Stimulated activated CD8-positive, alpha-beta memory T cell treated with anti-CD3 and anti-CD28 coated beads, Interleukin-15, amount 100 ng/mL, for 48 hours (primary cell): Measurements from ENCODE around the gene FLRT1.

Experiments
- DNase-seq, 2 donors: peaks; one replicate each; pipeline ENCODE4 v3.0.0-alpha.2; 2020; ENCODE audit warnings: low read depth in 2 of 2

Gene FLRT1, protein sequence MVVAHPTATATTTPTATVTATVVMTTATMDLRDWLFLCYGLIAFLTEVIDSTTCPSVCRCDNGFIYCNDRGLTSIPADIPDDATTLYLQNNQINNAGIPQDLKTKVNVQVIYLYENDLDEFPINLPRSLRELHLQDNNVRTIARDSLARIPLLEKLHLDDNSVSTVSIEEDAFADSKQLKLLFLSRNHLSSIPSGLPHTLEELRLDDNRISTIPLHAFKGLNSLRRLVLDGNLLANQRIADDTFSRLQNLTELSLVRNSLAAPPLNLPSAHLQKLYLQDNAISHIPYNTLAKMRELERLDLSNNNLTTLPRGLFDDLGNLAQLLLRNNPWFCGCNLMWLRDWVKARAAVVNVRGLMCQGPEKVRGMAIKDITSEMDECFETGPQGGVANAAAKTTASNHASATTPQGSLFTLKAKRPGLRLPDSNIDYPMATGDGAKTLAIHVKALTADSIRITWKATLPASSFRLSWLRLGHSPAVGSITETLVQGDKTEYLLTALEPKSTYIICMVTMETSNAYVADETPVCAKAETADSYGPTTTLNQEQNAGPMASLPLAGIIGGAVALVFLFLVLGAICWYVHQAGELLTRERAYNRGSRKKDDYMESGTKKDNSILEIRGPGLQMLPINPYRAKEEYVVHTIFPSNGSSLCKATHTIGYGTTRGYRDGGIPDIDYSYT

DNA sequence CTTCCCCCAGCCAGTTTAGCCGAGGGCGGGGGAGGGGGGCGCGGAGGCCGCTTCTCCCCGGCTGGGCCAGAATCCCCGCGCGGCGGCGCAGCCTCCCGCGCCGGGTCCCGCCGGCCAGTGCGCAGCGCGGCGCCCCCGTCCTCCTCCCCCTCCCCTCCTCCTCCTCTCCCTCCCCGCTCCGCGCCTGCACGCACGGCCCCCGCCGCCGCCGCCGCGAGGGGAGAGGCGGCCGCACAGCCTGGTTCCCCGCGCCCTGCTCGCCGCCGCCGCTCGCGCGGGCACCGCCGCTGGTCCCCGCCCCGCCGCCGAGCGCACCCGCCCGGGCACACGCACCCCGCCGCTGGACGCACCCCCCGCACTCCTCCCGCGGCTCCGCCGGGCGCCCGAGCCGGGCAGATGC is at the start of gene FLRT1:
FLRT1 (plus strand) TSS at position 356 of the 400 bp plus-strand sequence. CDS start 80,337 bp downstream, outside the sequence.
- no peak for DNase-seq

DNA sequence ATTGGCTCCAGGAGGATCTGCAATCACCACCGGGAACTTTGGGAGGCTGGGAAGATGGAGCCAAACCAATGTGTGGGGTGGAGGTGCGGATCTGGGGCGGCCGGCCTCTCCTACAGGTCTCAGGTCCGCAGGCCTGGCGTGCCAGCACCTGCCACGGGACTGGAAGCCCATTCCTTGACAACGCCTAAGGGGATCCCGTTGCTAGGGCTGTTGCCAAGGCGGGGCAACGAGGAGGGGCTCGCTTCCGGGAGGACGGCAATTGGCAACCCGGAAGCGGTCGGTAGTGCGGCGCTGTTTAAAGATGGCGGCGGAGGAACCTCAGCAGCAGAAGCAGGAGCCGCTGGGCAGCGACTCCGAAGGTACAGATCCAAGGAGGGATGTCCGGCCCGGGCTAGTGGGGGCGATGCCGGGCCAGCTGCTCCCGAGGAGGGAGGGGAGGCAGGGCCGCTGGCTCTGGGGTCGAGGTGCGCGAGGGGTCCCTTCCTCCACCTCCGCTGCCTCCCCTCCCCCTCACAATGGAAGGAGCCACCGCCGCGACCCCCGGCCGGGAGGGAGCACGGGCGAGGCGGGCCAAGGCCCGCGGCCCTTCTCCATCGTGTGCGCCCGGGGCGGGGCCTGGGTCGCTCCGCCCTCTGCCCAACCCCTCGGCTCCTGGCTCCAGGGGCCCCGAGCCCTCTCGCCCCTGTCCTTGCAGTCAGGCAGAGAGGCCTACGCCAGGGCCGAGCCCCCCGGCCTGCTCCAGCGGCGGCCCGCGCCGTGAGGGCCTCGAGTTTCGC is 49.4 kb upstream of the FLRT1 start, which contains the start of gene OTUB1:
OTUB1 (plus strand) TSS at position 283 of the 776 bp plus-strand sequence; CDS start at position 302, 19 bp downstream.
- DNase-seq = peak; percentile 83 to 86

DNA sequence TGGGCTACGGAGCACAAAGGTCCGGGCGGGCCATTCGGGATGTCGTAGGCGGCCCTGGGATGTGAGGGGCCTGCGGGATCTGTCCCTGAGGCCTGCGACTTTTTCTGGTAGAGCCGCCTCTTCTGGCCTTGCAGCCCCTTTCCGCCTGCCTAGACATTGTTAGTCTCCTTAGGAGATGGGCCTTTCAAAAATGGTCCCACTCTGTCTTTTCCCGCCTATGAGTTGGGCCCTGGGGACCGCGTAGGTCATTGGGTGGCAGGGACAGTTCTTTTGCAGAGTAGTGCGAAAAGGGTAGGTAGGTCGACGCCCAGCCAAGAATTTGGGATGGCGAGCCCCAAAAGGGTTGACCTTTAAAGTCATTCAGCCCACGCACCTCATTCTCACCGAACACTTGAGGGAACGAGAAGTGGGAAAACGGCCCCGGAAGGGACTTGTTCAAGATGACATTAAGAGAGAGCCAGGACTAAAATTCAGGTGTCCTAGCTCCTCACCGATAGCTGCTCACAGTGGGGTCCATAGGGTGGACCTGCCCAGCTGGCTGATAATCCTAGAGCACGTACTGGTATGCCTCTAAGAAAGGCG is 48.7 kb upstream of the FLRT1 start:
- DNase-seq = no peak

DNA sequence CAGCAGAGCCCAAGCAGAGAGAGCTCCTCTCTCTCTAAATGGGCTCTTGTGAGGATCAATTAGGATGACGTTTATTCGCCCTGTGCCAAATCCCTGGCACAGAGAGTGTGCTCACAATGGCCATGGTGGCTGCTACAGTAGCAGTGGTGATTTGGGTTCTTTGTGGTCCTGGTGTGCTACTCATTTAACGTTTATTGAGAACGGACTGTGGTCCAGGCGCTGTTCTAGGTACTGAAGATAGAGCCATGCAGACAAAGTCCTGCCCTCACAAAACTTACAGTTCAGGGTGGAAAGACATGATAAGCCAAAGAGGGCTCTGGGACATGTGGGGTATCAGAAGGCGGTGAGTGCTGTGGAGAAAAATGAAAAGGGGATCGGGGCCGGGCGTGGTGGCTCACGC is 44.2 kb upstream of the FLRT1 start:
- no peak for DNase-seq

DNA sequence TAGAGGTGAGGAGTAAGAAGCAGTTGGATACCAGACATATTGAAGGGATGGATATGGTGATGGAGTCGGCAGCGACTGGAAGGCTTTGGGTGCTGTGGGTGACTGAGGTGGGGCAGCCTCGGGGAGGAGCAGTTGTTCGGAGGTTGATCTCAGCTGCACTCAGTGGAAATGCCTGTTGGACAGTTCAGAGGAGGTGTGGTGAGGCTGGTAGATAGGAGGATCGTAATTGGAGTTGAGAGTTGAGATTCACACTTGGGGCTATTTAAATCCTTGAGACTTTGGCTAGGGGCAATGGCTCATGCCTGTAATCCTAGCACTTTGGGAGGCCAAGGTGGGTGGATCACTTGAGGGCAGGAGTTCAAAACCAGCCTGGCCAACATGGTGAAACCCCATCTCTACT is 42.6 kb upstream of the FLRT1 start:
- DNase-seq = no peak

DNA sequence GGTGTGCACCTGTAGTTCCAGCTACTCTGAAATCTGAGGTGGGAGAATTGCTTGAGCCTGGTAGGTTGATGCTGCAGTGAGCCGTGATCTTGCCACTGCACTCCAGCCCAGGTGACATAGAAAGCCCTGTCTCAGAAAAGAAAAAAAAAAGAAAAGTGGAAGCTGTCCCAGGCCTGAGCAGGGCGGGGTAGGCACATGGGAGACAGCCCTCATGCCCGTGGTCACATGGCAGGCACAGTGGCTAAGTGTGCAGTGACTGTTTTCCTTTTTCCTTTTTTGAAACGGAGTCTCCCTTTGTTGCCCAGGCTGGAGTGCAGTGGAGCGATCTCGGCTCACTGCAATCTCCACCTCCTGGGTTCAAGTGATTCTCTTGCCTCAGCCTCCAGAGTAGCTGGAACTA is 41.7 kb upstream of the FLRT1 start:
- no peak for DNase-seq

DNA sequence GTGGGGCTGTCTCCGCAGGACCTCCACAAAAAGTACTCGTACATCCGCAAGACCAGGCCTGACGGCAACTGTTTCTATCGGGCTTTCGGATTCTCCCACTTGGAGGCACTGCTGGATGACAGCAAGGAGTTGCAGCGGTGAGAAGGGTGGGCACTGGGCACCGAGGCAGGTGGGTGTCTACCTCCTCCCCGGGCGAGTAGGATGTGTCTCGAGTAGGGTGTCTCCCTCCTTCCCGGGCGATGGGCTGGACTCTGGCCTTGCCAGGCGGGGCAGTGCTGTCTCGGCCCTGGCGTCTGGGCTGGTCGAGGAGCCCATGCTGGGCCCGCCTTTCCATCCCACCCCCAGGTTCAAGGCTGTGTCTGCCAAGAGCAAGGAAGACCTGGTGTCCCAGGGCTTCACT is 39.2 kb upstream of the FLRT1 start:
- DNase-seq = no peak

DNA sequence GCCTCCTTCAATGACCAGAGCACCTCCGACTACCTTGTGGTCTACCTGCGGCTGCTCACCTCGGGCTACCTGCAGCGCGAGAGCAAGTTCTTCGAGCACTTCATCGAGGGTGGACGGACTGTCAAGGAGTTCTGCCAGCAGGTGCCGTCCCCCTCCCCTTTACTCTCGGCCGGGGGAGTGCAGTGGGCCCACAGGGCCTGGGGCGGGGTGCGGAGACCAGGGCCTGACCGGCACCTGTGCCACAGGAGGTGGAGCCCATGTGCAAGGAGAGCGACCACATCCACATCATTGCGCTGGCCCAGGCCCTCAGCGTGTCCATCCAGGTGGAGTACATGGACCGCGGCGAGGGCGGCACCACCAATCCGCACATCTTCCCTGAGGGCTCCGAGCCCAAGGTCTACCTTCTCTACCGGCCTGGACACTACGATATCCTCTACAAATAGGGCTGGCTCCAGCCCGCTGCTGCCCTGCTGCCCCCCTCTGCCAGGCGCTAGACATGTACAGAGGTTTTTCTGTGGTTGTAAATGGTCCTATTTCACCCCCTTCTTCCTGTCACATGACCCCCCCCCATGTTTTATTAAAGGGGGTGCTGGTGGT is 38.5 kb upstream of the FLRT1 start:
- no peak for DNase-seq

DNA sequence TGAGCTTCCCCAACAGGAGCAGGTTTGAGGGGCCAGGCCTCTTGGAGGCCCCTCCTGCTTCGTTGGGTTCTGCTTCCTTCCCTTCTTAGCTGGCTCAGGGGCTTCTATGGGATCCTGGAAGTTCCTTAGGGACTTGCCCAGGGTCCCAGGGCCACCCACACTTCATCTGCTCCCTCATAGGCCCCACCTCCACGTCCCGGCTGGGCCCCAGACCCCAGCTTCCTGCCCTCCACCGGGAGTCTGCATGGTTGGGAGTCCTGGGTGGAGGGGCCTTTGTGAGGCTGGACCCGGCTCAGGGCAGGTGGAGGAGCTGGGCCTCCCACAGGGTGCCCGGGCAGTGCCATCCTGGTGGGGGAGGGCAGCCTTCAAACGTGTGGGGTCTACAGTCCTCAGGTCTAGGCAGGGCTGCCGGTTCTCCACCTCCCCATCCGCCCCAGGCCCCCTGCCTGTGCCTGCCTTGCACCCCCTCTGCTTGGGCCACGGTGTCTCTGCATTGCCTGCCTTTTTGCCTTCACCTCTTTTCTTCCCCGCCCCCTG is 37.9 kb upstream of the FLRT1 start:
- no peak for DNase-seq

DNA sequence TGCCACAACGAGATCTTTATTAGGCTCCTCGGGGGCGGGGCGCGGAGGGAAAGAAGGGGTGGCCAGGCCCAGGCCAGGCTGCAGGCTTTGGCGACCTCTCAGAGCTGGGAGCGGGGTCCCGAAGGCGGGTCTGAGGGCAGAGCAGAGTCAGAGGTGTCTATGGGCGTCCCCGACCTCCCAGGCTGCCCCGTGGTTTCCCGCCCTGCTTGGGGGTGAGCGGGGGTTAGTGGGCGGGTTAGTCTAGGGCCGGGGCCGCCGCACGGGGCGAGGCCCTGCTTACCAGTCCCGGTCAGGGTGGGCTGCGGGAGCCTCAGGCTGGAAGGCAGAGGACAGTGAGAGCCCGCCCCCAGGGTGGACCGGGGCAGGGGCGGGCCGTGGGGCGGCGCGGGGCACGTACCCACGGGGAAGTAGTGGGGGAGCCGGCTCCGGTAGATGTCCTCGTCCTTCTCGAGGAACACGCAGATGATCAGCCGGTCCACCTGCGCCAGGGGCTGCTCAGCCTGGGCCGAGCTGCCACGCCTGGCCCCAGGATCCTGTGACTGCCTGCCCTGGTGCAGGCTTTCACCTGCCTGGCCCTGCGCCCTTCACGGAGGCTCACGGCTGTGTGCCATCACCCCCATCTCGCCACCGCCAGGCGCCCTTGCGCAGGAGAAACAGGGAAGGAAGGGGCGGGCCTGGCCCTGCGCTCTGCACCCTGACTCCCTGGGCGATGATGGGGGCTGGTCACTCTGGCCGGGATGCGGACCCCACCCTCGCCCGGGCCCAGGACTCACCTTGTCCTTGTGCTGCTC is 37.0 kb upstream of the FLRT1 start:
- DNase-seq = no peak

DNA sequence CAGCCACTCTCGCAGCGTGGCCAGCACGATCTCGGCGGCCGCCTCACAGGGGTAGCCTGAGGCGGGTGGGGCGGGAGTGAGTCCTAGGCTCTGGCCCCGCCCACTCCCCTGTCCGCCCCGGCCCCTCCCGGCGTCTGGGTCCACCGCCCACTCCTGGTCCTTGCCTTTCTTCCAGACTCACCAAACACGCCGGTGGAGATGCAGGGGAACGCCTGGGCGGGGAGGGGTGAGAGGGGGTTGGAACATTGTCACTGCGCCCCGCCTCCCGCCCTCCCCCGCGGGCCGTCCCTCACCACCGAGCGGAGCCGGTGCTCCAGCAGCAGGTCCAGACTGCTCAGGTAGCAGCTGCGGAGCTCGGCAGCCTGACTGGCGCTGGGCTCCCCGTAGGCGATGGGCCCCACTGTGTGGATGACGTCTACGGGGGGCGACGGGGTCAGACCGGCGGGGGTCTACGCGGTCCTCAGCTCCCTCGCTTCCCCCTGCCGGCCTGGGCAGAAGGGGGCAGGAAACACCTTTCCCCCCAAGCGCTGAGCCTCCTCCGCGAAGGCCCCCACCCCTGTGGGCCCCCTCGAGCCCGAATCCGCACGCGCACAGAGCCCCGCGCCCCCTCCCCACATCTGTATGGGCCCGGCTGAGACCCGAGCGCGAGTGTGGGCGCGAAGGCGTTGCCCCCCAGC is 36.2 kb upstream of the FLRT1 start:
- DNase-seq = peak; percentile 28 to 32

DNA sequence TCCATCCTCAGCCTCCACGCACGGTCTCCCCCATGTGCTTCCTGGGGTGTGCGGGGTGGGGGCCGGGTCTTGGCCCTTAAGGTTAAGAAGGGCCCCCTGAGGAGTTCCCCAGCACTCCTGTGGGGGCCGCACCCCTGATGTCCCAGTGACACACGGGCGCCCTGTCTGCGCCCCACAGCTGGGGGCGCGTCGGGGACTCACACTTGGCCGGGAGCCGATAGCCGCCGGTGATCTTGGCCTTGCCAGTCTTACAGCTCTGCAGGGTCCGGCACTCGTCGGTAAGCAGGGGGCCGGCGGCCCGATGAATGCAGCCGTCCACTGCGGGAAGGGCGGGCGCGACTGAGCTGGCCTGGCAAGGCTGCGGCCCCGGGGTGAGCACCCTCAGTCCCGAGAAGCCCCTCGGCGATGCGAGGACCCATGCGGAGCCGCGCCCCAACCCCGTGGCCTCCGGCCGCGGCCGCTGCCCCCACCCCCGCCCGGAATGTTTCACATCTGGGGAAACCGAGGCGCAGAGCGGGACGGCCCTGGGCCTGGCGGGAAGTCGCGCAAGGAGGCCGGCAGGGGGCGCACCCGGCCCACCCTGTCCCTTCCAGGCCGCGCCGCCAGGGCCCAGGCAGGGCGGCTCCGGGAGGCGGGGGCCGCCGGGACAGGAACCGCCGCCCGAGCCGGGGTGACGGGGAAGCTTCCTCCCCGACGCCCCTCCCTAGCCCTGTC is 35.5 kb upstream of the FLRT1 start:
- DNase-seq = peak; percentile 61 to 62

DNA sequence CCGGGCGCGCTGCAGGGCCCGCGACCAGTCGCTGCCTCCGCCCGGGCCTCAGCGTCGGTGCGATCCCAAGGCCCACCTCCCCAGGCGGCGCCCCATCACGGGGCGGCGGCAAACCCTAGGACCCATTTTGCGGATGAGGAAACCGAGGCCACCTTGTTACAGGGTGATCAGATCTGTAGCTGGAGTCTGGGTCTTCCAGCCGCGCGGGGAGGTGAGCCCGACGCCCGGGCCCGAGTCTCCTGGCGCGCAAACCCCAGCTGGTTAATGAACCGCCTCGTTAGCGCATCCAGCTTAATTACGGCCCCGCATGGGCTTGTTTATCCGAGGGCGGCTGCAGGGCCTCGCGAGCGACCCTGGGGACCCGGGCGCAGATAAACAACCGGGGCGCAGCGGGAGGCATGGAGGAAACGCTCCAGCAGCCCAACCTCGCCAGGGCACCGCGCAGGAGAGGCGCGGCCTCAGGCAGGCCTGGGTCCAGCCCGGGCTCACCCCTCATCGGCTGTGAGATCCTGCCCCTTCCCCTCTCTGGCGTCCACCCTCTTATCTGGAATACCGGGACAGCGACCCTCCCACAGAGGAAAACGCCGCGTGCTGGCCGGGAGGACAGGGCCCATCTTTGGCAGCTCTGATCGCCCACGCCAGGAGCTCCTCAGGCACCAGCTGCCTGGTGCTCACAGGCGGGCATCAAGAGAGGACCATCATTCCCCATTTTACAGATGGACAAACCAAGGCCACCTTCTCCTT is 34.8 kb upstream of the FLRT1 start:
- no peak for DNase-seq

DNA sequence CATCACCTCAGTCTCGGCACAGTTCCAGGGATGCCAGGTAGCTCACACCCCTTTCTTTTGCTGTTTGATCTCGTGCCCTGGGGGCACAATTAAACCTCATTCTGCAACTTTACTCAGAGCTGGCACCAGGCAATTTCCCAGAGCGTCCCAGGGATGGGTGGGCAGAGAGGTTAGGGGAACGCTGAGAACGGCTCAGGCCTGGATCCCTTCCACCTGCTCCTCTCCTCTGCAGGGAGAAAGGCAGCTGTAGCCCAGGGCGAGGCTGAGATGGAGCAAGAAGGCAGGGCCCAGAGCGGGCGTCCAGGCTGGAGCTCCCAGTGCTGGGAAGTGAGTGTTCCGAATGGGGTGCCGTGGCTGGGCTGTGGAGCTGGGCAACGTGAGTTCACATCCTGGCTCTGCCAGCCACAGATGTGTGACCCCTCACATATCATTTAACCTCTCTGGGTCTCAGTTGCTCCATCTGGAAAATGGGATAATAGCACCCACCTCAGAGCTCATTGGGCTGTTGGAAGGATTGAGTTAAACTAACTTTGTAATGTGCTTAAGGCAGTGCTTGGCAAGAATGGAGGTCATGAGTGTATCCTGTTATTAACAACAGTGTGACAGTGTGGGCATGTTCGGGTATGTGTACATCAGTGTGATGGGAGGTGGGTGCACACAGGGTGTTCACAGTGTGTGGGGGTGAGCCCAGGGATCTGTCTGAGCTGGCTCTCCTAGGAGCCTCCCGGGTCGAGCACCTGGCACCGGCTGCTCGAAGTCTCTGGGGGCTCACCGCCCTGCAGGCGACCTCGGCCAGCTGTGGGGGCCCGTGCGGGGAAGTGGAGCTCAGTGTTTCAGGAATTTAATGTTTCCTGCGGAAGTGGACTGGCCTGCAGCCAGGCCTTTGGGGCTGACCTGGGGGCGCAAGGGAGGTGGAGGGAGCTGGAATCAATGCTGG is 34.0 kb upstream of the FLRT1 start:
- no peak for DNase-seq

DNA sequence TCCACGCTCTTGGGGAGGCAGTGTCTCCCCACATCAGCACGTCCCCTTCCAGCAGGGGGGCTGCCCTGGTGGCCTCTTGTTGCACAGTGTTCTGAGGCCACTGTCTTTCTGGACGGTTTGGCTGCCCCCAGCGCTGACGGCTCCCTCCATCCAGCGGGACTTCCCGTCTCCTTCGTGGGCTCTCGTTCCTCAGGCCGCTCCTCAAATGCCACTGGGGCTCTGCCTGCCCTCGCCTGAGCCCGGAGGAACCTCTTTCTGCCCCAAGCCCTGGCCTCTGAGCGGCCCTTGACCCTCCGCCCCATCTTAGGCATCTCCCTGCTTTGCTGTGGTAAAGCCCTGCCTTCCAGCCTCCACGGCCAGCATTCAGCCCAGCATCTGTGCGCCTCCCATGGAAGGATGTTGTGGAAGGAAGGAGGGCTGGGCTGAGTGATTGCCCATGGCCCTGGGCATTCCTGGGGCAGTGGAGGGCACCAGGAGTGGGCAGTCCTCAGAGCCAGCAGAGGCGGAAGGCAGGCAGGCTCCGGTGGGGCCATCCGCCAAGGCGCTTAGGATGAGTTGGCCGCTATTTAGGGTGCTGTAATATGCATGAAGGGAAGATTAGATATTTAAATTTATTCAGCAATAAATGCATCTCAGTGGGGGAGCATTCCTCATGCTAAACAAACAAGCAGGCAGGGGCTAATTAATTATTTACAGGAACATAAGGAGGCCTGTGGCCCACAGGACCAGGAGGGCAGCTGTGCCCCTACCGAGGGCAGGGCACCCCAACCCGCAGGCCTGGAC is 31.7 kb upstream of the FLRT1 start:
- DNase-seq = no peak

DNA sequence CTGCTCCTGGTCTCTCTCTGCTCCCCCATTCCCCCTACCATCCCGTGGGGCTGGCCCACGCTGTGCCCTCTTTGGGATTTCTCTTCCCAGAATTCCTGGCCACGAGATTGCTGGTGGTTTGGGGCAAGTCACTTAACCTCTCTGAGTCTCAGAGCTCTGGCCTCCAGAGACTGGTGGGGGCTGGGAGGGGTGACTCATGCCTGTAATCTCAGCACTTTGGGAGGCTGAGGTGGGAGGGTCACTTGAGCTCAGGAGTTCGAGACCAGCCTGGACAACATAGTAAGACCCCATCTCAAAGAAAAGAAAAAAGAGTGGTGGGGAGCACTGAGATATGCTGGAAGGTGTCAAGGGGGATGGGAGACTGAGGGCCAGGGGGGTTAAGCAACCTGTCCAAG is 31.1 kb upstream of the FLRT1 start:
- no peak for DNase-seq

DNA sequence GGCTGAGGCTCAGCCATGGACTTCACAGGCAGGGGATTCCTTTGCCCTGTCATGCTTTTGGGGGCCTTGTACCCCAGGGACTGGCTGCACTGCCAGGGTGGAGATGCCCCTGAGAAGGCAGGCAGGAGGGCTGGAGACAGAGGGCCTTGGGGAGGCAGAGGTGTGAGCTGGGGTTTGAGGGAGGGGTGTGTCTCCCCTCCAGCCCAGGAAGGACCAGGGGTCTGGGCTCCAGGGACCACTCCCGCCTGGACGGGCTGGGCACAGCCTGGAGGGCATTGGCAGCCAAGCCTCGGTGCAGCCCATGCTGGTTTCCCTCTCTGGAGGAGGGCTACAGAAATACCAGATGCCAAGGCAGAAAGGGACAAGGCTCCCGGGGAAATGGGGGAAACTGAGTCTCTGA is 30.0 kb upstream of the FLRT1 start:
- DNase-seq = no peak
